HG03565 (cell line): ENCODE data around the gene ISG15.

Source experiments
- ATAC-seq: cut with Tn5 transposase; IDR thresholded peaks from one replicate; pipeline ENCODE4 v1.9.1; 2021; ENCODE audit warnings: mild to moderate bottlenecking, moderate library complexity; ENCODE audit not compliant: unreplicated experiment

ISG15 gene

DNA sequence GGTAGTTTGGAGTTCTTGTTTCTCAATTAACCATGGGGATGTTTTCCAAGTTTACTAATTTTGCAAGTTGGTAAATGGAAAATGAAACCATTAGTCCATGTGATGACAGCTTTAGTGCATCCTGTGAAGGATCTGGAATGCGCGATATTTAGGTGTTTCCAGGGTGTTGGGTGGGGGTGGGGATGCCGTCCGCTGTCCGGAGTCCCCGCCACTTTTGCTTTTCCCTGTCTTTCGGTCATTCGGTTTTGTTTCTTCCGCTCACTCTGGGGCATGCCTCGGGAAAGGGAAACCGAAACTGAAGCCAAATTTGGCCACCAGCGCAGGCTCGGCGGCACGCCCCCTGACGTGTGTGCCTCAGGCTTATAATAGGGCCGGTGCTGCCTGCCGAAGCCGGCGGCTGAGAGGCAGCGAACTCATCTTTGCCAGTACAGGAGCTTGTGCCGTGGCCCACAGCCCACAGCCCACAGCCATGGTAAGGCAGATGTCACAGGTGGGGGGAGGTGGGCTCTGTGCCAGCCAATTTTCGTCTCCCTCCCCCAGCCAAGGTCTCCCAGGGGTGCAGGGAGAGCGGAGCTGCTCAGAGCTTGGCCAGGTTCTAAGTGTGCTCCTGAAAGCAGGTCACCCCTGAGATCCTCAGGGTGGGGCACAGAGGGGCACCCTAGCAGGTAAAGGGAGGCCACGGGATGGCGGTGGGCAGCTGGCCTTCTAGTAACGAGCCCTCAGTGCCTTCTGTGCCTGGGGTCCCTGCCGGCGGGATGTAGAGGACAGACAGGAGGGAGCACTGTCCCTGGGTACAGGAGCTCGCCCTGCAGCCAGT, at the start of gene ISG15:
TSS of gene ISG15 (plus strand) at position 393 of the 817 bp plus-strand sequence. CDS start at position 470, 77 bp downstream.
- ATAC-seq: peak; percentile 69

- ATAC-seq: no peak
Observed at GRCh38 chr1:963746-964525, 49.4 kb upstream of the ISG15 start.

DNA sequence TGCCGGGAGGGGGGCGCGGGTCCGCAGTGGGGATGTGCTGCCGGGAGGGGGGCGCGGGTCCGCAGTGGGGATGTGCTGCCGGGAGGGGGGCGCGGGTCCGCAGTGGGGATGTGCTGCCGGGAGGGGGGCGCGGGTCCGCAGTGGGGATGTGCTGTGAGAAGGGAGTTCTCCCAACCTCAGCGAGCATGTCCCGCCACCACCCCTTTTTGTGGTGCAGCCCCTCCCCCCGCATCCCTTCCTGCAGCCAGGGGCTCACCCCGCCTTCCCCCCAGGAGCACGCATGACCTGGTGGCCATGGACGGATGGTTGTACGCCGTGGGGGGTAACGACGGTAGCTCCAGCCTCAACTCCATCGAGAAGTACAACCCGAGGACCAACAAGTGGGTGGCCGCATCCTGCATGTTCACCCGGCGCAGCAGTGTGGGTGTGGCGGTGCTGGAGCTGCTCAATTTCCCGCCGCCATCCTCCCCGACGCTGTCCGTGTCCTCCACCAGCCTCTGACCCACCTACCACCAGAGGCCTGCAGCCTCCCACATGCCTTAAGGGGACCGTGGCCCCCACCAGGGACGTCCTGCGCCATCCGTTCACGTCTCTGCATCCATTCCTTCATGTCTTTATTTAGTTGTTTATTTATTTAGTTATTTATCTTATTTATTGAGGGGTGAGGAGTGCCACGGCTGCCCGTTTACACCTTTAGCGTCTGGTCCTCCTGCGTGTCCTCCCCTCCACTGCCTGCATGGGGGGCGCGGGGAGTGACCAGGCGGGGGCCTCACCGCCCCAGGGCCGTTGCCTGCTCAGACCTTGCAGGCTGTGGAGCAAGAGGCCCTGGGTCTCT, 48.4 kb upstream of the ISG15 start:
- ATAC-seq: no peak

GRCh38 chr1:965526-966134, 47.7 kb upstream of the ISG15 start:
- ATAC-seq: no peak

DNA sequence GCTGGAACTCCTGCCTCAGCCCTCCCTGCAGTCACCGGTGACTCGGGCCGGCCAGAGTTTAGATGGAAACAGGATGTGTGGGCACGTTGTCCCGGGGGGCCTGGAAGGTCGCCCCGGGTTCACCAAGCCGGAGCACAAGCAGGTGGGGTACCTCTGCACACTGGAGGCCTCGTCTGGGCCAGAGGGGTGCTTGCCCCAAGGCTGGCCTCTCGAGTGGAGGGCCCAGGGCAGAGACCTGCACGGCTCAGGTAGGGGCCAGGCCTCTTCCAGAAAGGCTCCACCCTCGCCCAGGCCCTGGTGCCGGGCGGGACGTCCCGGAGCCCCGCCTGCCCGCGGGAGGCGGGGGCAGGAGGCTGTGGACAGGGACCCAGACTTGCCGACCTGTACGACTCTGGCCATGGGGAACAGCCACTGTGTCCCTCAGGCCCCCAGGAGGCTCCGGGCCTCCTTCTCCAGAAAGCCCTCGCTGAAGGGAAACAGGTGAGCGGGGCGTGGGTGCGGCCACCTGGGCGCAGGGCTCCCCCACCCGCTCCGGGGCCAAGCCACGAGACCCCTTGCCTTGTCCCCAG, 47.1 kb upstream of the ISG15 start, which contains the start of gene PLEKHN1:
TSS of gene PLEKHN1 (plus strand) at position 348 of the 569 bp plus-strand sequence. CDS start at position 398, 50 bp downstream.
- no peak for ATAC-seq

DNA sequence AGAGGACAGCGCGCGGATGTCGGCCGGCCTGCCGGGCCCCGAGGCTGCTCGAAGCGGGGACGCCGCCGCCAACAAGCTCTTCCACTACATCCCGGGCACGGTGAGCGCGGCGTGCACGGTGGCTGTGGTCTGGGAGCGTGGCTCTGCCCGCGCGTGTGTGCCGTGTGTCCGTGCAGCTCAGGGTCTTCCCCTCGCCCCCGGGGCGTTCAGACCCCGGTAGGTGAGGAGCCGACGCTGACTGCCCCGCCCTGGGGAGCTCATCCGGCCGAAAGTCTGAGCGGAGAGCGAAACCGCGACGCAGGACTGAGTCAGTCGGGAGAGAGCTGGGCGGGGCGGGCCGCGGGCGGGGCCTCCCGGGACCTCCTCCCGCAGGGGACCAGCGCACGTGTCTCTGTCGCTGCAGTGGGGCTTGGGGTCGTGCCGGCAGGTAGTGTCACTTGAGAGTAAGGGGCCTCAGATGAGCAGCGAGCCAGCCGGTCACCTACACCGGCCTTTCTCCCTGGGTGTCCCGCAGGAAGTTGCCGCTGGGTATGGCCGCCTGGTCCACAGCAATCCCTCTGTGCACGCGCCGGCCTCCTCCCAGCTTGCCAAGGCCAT, 46.5 kb upstream of the ISG15 start:
- no peak for ATAC-seq

DNA sequence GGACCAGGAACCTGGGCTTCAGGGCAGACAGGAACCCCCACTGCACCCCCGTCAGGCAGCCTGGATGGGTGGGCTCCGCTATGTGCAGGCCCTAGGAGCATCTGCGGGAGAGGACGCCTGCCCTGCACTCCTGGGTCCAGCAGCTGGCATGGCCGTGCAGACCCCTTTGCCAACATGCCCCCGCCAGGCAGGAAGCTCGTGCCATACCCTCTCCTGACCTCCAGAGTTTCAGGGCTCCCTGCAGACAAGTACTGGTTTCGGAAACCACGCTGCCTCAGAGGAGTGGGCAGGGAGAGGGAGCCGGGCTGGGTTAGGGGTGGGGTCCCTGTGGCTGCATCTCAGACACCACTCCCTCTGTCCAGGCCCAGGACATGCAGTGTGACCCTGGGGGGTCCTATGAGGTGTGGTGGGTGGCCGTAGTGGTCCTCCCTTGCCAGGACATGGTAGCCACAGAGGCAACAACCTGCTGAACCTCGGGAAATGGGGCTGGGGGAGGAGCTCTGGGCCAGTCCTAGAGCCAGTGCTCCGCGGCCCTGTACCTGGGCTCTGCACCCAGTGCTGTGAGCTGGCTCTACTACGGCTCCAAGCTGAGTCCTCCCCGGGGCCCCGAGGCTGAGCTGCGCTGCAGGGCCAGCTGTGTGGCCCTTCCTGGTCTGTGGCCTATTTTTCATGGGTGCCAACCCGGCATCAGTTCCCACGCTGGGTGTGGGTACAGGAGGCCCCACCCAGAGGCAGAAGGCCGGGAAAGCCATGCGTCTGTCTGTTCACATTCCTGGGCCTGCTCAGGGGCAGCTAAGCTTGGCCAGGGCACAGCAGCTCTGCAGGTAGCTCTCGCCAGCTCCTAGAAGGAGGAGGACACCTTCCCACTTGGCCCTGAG, 45.6 kb upstream of the ISG15 start:
- ATAC-seq: no peak

- no peak for ATAC-seq
Observed at GRCh38 chr1:969260-969855, 43.9 kb upstream of the ISG15 start.

- ATAC-seq: no peak
Observed at GRCh38 chr1:970242-970972, 42.9 kb upstream of the ISG15 start.

DNA sequence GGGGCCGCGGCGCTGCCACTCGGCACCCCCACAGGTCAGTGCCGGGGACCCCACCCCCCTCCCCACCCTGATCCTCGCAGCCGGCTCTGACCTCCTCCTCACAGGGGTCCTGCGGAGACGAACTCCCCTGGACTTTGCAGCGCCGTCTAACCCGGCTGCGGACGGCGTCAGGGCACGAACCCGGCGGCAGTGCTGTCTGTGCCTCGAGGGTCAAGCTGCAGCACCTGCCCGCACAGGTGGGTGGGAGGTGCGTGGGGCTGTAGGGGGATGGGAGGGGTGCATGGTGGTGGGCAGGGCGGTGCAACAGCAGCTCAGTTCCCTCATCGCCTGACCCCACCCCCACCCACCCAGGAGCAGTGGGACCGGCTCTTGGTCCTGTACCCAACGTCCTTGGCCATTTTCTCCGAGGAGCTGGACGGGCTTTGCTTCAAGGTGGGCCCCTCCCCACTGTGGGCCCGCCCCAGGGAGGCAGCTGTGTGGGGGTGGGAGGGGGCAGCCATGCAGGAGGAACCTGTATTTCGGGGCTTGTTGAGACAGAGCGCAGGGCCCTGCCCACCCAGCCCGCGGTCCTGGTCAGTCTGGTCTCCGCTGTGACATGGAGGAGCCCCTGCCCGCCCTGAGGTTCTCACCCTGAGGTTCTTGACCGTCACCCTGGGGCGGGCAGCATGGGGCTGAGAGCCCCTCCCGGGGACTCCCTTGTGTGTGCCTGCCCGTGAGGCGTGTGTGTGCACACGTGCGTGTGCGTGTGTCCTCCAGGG, 42.1 kb upstream of the ISG15 start:
- ATAC-seq: no peak

- ATAC-seq: no peak
Observed at GRCh38 chr1:971751-972506, 41.4 kb upstream of the ISG15 start.

- no peak for ATAC-seq
Observed at GRCh38 chr1:972726-973458, 40.4 kb upstream of the ISG15 start.

GRCh38 chr1:973459-974292, 39.6 kb upstream of the ISG15 start:
- ATAC-seq: no peak

DNA sequence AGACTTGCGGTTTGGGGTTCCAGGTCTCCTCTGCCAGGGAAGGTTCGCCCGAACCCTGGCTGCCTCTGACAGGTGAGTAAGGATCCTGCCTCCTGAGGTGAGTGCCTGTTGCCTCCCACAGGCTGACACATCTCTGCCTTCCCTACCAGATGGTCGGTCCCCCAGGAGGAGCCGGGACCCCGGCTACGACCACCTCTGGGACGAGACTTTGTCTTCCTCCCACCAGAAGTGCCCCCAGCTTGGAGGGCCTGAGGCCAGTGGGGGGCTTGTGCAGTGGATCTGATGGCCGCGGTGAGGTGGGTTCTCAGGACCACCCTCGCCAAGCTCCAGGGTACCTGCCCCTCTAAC, 39.0 kb upstream of the ISG15 start:
- ATAC-seq: no peak
